ENCODE measurements around the gene ADAMTS5. TPM values are rescaled to one million over a fixed set of nuclear protein-coding genes. Genes with fewer than 3 reads are reported as not detected.

Gene ADAMTS5
- total RNA-seq, 1 donor from 2014 or later, result 3.4 TPM

DNA sequence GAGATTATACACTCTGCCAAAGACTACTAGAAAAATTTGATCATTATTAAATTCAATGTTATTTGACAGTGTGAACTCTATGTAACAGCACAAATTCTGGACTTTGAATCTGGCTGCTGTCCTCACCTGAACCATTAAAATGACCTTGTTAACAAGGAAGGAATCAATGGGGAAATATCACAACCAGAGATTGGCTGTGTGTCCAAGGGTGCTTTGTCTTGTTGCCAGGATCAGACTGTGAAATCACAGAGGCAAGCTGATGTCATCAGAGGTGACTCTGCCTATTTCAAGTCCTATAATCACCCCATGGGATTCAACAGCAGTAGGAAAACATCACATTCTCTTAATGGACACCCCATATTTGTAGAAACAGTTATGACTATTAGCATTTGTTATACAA, 46.8 kb downstream of the ADAMTS5 start:
- DNase-seq (ENCODE audit: low read depth), result no peak
- no peak overlapping the region for H3K4me3 ChIP-seq (ENCODE audit: low read depth, low read length)
- TF ChIP-seq, protein P1, sequence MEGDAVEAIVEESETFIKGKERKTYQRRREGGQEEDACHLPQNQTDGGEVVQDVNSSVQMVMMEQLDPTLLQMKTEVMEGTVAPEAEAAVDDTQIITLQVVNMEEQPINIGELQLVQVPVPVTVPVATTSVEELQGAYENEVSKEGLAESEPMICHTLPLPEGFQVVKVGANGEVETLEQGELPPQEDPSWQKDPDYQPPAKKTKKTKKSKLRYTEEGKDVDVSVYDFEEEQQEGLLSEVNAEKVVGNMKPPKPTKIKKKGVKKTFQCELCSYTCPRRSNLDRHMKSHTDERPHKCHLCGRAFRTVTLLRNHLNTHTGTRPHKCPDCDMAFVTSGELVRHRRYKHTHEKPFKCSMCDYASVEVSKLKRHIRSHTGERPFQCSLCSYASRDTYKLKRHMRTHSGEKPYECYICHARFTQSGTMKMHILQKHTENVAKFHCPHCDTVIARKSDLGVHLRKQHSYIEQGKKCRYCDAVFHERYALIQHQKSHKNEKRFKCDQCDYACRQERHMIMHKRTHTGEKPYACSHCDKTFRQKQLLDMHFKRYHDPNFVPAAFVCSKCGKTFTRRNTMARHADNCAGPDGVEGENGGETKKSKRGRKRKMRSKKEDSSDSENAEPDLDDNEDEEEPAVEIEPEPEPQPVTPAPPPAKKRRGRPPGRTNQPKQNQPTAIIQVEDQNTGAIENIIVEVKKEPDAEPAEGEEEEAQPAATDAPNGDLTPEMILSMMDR (conservative IDR thresholded peaks at IDR 0.05; ENCODE audit: low read depth, low read length), result no peak

- TF ChIP-seq, protein P1 (conservative IDR thresholded peaks at IDR 0.05; ENCODE audit: low read depth, low read length), result no peak
- H3K4me3 ChIP-seq (ENCODE audit: low read depth, low read length), result no peak overlapping the region
- no peak for DNase-seq (ENCODE audit: low read depth)
Measured at GRCh38 chr21:26918323-26919079, 48.4 kb downstream of the ADAMTS5 start.

DNA sequence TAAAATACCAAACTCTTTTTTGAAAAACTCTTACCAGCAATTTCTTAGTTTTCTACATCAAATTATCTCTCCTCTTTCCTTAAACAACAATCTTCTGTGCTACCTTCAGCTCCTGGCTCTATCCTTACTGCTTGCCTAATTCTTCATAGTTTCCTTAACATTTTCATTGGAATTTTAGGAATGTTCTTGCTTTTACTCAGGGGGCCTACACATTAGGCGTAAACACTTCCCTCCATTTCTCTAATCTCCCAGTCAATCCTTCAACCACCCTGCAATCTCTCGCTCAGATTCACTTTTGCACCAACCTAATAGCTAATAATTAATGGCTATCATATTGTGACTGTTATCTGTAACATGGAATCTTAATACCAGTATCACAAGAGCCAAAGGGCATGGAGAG, 50.1 kb downstream of the ADAMTS5 start:
- DNase-seq (ENCODE audit: low read depth), result no peak
- H3K4me3 ChIP-seq (ENCODE audit: low read depth, low read length), result no peak overlapping the region
- TF ChIP-seq, protein P1 (conservative IDR thresholded peaks at IDR 0.05; ENCODE audit: low read depth, low read length), result no peak

DNA sequence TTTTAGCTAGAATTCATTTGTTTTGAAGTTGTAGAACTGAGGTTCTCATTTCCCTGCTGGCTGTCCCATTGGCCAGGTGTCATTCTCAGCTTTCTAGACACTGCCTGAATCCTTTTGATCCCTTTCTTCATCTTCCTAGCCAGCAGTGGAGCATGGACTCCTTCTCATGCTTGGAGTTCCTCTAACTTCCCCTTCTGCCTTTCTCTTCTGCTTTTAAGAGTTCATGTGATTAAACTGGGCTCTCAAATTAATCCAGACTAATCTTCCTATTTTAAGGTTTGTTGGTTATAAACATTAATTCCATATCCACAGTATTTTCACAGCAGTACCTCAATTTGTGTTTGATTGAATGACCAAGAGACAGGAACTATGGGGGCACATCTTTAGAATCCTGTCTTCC, 52.3 kb downstream of the ADAMTS5 start:
- no peak for DNase-seq (ENCODE audit: low read depth)
- TF ChIP-seq, protein P1 (conservative IDR thresholded peaks at IDR 0.05; ENCODE audit: low read depth, low read length), result no peak
- H3K4me3 ChIP-seq (ENCODE audit: low read depth, low read length), result no peak overlapping the region

DNA sequence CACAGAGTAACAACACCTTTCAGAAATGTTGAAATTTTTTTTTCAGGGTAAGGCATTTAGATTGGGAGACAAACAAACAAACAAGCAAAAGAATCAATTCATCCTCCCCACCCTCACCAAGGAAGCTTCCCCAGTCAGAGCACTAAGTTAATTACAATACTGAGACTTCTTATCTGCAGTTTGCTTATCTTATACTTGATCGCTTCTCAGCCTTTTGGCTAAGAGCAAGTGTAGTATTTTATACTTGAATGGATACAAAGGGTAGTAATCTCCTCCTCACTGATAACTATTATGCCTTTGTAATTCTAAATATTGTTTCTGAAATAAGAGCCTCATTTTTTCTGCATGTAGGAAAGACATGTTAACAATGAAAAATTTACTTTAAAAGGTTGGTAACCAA, 54.4 kb downstream of the ADAMTS5 start:
- TF ChIP-seq, protein P1 (conservative IDR thresholded peaks at IDR 0.05; ENCODE audit: low read depth, low read length), result no peak
- no peak overlapping the region for H3K4me3 ChIP-seq (ENCODE audit: low read depth, low read length)

GRCh38 chr21:26909972-26910371, 56.9 kb downstream of the ADAMTS5 start:
- TF ChIP-seq, protein P1 (conservative IDR thresholded peaks at IDR 0.05; ENCODE audit: low read depth, low read length), result peak; percentile 60
- no peak overlapping the region for H3K4me3 ChIP-seq (ENCODE audit: low read depth, low read length)
- DNase-seq (ENCODE audit: low read depth), result peak; percentile 22

More for the DNA sequence above, 54.4 kb downstream of the ADAMTS5 start:
- no peak for DNase-seq (ENCODE audit: low read depth)

DNA sequence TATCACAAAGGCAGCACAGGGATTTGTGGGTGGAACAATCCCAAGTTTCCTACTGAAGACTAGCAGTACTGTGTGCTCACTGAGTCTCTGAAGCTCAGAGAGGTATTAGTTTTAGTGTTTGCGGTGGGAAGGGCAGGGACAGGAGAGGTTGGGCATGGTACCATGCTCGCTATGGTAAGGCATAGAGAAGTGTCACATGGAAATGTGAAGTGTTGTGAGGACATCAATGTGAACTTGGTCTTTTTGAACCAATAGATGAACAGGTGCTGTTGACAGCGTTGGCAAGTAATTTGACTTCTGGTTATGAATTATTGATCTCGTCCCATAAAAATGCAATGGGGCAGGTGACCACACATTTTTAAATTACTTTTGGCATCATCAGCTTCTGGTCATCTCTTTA, 65.9 kb downstream of the ADAMTS5 start:
- no peak for DNase-seq (ENCODE audit: low read depth)
- TF ChIP-seq, protein P1 (conservative IDR thresholded peaks at IDR 0.05; ENCODE audit: low read depth, low read length), result no peak
- no peak overlapping the region for H3K4me3 ChIP-seq (ENCODE audit: low read depth, low read length)

Data from epithelial cell of proximal tubule (primary cell).